Umbilical cord (tissue), 2 donors: ENCODE results near the gene CAMSAP1. TPM values are rescaled to one million over a fixed set of nuclear protein-coding genes. Genes with fewer than 3 reads are reported as not detected.

Experiments
- DNase-seq: peaks from one replicate; pipeline ENCODE4 v3.0.0-alpha.2; 2015; ENCODE audit warnings: low spot score
- total RNA-seq: library from RNA; depleted of rRNA; stranded (reverse); fragments of >200 nt; gene quantifications from one replicate; pipeline ENCODE4 v1.2.3, GENCODE V29; 2014; ENCODE audit warnings: low replicate concordance; ENCODE audit not compliant: insufficient read depth

The CAMSAP1 gene
- total RNA-seq, 1 donor from 2014 or later: 40.4 TPM

- DNase-seq: no peak
Measured at GRCh38 chr9:135839516-135839915, 67.8 kb downstream of the CAMSAP1 start.

- no peak for DNase-seq
Measured at GRCh38 chr9:135835131-135835530, 72.2 kb downstream of the CAMSAP1 start.

- DNase-seq: no peak
Measured at GRCh38 chr9:135833864-135834263, 73.5 kb downstream of the CAMSAP1 start.

- DNase-seq: no peak
Measured at GRCh38 chr9:135830496-135830895, 76.8 kb downstream of the CAMSAP1 start.

GRCh38 chr9:135828656-135829055 is 78.7 kb downstream of the CAMSAP1 start:
- DNase-seq: no peak

GRCh38 chr9:135827866-135828580 is 79.3 kb downstream of the CAMSAP1 start:
- no peak for DNase-seq

GRCh38 chr9:135827301-135827700 is 80.0 kb downstream of the CAMSAP1 start:
- no peak for DNase-seq

- DNase-seq: no peak
Measured at GRCh38 chr9:135826188-135826545, 81.2 kb downstream of the CAMSAP1 start.

- no peak for DNase-seq
Measured at GRCh38 chr9:135825435-135826187, 81.7 kb downstream of the CAMSAP1 start.

- no peak for DNase-seq
Measured at GRCh38 chr9:135823036-135823435, 84.3 kb downstream of the CAMSAP1 start.

GRCh38 chr9:135822374-135822755 is 85.0 kb downstream of the CAMSAP1 start:
- no peak for DNase-seq

GRCh38 chr9:135821733-135822373 is 85.5 kb downstream of the CAMSAP1 start:
- no peak for DNase-seq

- DNase-seq: no peak
Measured at GRCh38 chr9:135821116-135821515, 86.2 kb downstream of the CAMSAP1 start.

- DNase-seq: no peak
Measured at GRCh38 chr9:135820661-135821060, 86.7 kb downstream of the CAMSAP1 start.

- no peak for DNase-seq
Measured at GRCh38 chr9:135819905-135820304, 87.4 kb downstream of the CAMSAP1 start.

GRCh38 chr9:135818718-135819475 is 88.4 kb downstream of the CAMSAP1 start:
- DNase-seq: no peak

- DNase-seq: no peak
Measured at GRCh38 chr9:135817951-135818717, 89.2 kb downstream of the CAMSAP1 start.

- DNase-seq: no peak
Measured at GRCh38 chr9:135816651-135816970, 90.7 kb downstream of the CAMSAP1 start.

GRCh38 chr9:135815830-135816650 is 91.3 kb downstream of the CAMSAP1 start:
- no peak for DNase-seq

GRCh38 chr9:135815413-135815812 is 91.9 kb downstream of the CAMSAP1 start:
- no peak for DNase-seq
